HEK293T (cell line): Measurements from ENCODE around the gene FSD1.

Experiments used
- FOXK2 ChIP-seq: fragments of 450-650 bp; IDR thresholded peaks from 2 replicates; pipeline ENCODE4 v1.6.1; 2016; ENCODE audit warnings: mild to moderate bottlenecking
- FOXM1 ChIP-seq: fragments of 450-650 bp; IDR thresholded peaks from 2 replicates; pipeline ENCODE4 v1.6.1; 2017; ENCODE audit warnings: mild to moderate bottlenecking, borderline replicate concordance

DNA sequence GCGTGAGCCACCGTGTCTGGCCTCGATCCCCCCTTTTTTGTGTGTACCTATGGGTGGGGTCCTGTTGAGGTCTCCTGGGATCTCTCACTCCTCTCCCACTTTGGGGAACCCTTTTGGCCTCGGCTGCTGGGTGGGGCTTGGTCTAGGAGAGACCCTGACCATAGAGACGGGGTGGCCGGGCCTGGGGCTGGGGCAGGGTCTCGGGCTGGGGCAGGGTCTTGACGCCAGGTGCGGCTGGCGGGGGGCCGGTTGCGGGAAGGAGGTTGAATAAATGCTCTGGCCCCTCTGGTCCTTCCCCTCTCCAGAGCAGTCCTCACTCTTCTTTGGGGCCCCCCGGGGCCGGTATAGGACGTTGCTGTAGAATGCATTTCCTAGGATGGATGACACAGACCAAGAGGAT is 11.9 kb upstream of the FSD1 start:
- no peak for TF ChIP-seq FOXM1
- no peak for TF ChIP-seq FOXK2
